ENCODE measurements around the gene TRIML1.

Gene TRIML1

GRCh38 chr4:188139141-188139540, at the start of gene TRIML1:
Gene TRIML1 (plus strand): TSS chr4:188139441. CDS start chr4:188139559, 118 bp downstream.
- no peak for TF ChIP-seq Cebpa-rat (IDR thresholded peaks at IDR 0.05)
- Histone ChIP-seq H3K9ac (no peak within 1 kb of the TSS), H3K9me3 (replicated peaks in 1 of 11) (peaks cover 0 to 8% (median 0%) of the 10 kb centered on the region in 11 experiments; a peak in 3 of 22 replicates), H4K20me1 (no peaks in the 10 kb centered on the region), H3K27ac (no peak within 1 kb of the TSS), H3K4me1 (peaks cover 0 to 14% (median 0%) of the 10 kb centered on the region in 10 experiments; a peak in 4 of 20 replicates), H3K4me2 (no peak within 1 kb of the TSS), H3K36me3 (no peaks in the 10 kb centered on the region), H3K4me3 (no peak within 1 kb of the TSS), H3K27me3 (no peaks in the 10 kb centered on the region)

GRCh38 chr4:188092824-188093223, 46.4 kb upstream of the TRIML1 start:
- H3K27ac ChIP-seq: no peak overlapping the region
- H3K27me3 ChIP-seq: no peaks in the 10 kb centered on the region
- H3K4me2 ChIP-seq: no peak overlapping the region
- H3K4me3 ChIP-seq: no peak overlapping the region
- no peaks in the 10 kb centered on the region for H3K9me3 ChIP-seq (replicated peaks in 1 of 11)
- no peaks in the 10 kb centered on the region for H4K20me1 ChIP-seq
- H3K36me3 ChIP-seq: no peaks in the 10 kb centered on the region
- TF ChIP-seq Cebpa-rat (IDR thresholded peaks at IDR 0.05): no peak
- H3K9ac ChIP-seq: no peak overlapping the region
- no peaks in the 10 kb centered on the region for H3K4me1 ChIP-seq

- H3K36me3 ChIP-seq: no peaks in the 10 kb centered on the region
- H3K4me2 ChIP-seq: no peak overlapping the region
- H3K27ac ChIP-seq: no peak overlapping the region
- H3K9me3 ChIP-seq (replicated peaks in 1 of 11): peaks cover 9 to 23% (median 17%) of the 10 kb centered on the region in 11 experiments; a peak in 20 of 22 replicates
- H4K20me1 ChIP-seq: no peaks in the 10 kb centered on the region
- H3K4me1 ChIP-seq: no peaks in the 10 kb centered on the region
- H3K27me3 ChIP-seq: no peaks in the 10 kb centered on the region
- TF ChIP-seq Cebpa-rat (IDR thresholded peaks at IDR 0.05): no peak
- no peak overlapping the region for H3K9ac ChIP-seq
- no peak overlapping the region for H3K4me3 ChIP-seq
Observed at GRCh38 chr4:188106454-188106853, 32.8 kb upstream of the TRIML1 start.

GRCh38 chr4:188107931-188108843, 31.1 kb upstream of the TRIML1 start:
- no peak overlapping the region for H3K4me3 ChIP-seq
- no peaks in the 10 kb centered on the region for H3K4me1 ChIP-seq
- no peaks in the 10 kb centered on the region for H3K36me3 ChIP-seq
- no peak overlapping the region for H3K4me2 ChIP-seq
- no peak overlapping the region for H3K9ac ChIP-seq
- no peaks in the 10 kb centered on the region for H4K20me1 ChIP-seq
- no peak for TF ChIP-seq Cebpa-rat (IDR thresholded peaks at IDR 0.05)
- no peak overlapping the region for H3K27ac ChIP-seq
- peaks cover 9 to 23% (median 17%) of the 10 kb centered on the region in 11 experiments; a peak in 20 of 22 replicates for H3K9me3 ChIP-seq (replicated peaks in 1 of 11)
- no peaks in the 10 kb centered on the region for H3K27me3 ChIP-seq

- H3K4me1 ChIP-seq: no peaks in the 10 kb centered on the region
- H4K20me1 ChIP-seq: no peaks in the 10 kb centered on the region
- H3K27me3 ChIP-seq: no peaks in the 10 kb centered on the region
- no peaks in the 10 kb centered on the region for H3K36me3 ChIP-seq
- no peak within 1 kb of the TSS for H3K4me3 ChIP-seq
- no peak within 1 kb of the TSS for H3K9ac ChIP-seq
- H3K27ac ChIP-seq: no peak within 1 kb of the TSS
- peaks cover 9 to 23% (median 17%) of the 10 kb centered on the region in 11 experiments; a peak in 20 of 22 replicates for H3K9me3 ChIP-seq (replicated peaks in 1 of 11)
- TF ChIP-seq Cebpa-rat (IDR thresholded peaks at IDR 0.05): no peak
- H3K4me2 ChIP-seq: no peak within 1 kb of the TSS
Observed at GRCh38 chr4:188109157-188109755, 30.0 kb upstream of the TRIML1 start, which contains the start of gene TRIML2. Gene TRIML2 (minus strand): TSS chr4:188109603. CDS start chr4:188105368, 4,235 bp downstream.

- H3K27ac ChIP-seq: no peak overlapping the region
- H3K27me3 ChIP-seq: no peaks in the 10 kb centered on the region
- no peaks in the 10 kb centered on the region for H3K4me1 ChIP-seq
- TF ChIP-seq Cebpa-rat (IDR thresholded peaks at IDR 0.05): no peak
- H3K36me3 ChIP-seq: no peaks in the 10 kb centered on the region
- H4K20me1 ChIP-seq: no peaks in the 10 kb centered on the region
- no peak overlapping the region for H3K4me2 ChIP-seq
- no peak overlapping the region for H3K9ac ChIP-seq
- H3K9me3 ChIP-seq (replicated peaks in 1 of 11): peaks cover 9 to 23% (median 17%) of the 10 kb centered on the region in 11 experiments; a peak in 20 of 22 replicates
- H3K4me3 ChIP-seq: no peak overlapping the region
Observed at GRCh38 chr4:188110036-188110435, 29.2 kb upstream of the TRIML1 start.

- H3K4me1 ChIP-seq: no peaks in the 10 kb centered on the region
- no peaks in the 10 kb centered on the region for H3K27me3 ChIP-seq
- no peak overlapping the region for H3K9ac ChIP-seq
- H4K20me1 ChIP-seq: no peaks in the 10 kb centered on the region
- no peak overlapping the region for H3K27ac ChIP-seq
- no peaks in the 10 kb centered on the region for H3K36me3 ChIP-seq
- H3K4me2 ChIP-seq: no peak overlapping the region
- TF ChIP-seq Cebpa-rat (IDR thresholded peaks at IDR 0.05): no peak
- H3K9me3 ChIP-seq (replicated peaks in 1 of 11): peaks cover 7 to 15% (median 12%) of the 10 kb centered on the region in 11 experiments; a peak in 20 of 22 replicates
- H3K4me3 ChIP-seq: no peak overlapping the region
Observed at GRCh38 chr4:188110741-188111471, 28.3 kb upstream of the TRIML1 start.

GRCh38 chr4:188111955-188112354, 27.3 kb upstream of the TRIML1 start:
- Histone ChIP-seq H4K20me1 (no peaks in the 10 kb centered on the region), H3K36me3 (no peaks in the 10 kb centered on the region), H3K4me1 (no peaks in the 10 kb centered on the region), H3K4me2 (no peak overlapping the region), H3K9me3 (replicated peaks in 1 of 11) (peaks cover 0 to 4% (median 1%) of the 10 kb centered on the region in 11 experiments; a peak in 9 of 22 replicates), H3K9ac (no peak overlapping the region), H3K4me3 (no peak overlapping the region), H3K27me3 (no peaks in the 10 kb centered on the region), H3K27ac (no peak overlapping the region)
- no peak for TF ChIP-seq Cebpa-rat (IDR thresholded peaks at IDR 0.05)

- Histone ChIP-seq H3K9me3 (replicated peaks in 1 of 11) (no peaks in the 10 kb centered on the region; a peak in 1 of 22 replicates), H3K27me3 (no peaks in the 10 kb centered on the region), H3K4me2 (no peak overlapping the region), H3K4me3 (no peak overlapping the region), H3K27ac (no peak overlapping the region), H4K20me1 (no peaks in the 10 kb centered on the region), H3K4me1 (no peaks in the 10 kb centered on the region), H3K36me3 (no peaks in the 10 kb centered on the region), H3K9ac (no peak overlapping the region)
- TF ChIP-seq Cebpa-rat (IDR thresholded peaks at IDR 0.05): no peak
Observed at GRCh38 chr4:188113156-188113555, 26.1 kb upstream of the TRIML1 start.

Measured in BLaER1 treated with 17β-estradiol and CSF1 and Interleukin-3, amounts not matched to agents 10 nM and 100 nM (cell line).